DMS53 treated with DMSO at 0.1 percent for 48 hours (cell line): ENCODE measurements around the gene NT5E.
"Not testable (repeated sequence)": the region's sequence is repeated elsewhere in the genome, so short reads cannot be mapped to it uniquely, and the experiment has no call there.

Experiments used
- DNase-seq: peaks from one replicate; lab custom pipeline; 2025; ENCODE audit not compliant: unreplicated experiment; lab: John Stamatoyannopoulos, UW

Gene NT5E

DNA sequence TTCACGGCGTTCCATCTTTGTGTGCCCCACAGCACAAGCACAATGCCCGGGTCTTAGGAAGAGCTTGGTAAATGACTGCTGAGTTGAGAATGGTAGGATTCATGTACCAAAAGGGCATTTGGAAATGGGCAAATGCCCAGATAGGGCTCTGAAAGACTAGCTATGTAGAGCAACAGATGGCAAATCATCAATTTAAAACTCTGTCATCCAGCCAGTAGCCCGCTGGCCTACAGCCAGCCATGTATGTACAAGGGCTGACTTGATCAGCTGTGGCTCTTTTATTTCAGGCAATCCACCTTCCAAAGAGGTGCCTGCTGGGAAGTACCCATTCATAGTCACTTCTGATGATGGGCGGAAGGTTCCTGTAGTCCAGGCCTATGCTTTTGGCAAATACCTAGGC, 35.1 kb downstream of the NT5E start:
- no peak for DNase-seq

GRCh38 chr6:85490516-85491248, 40.8 kb downstream of the NT5E start:
- no peak for DNase-seq

GRCh38 chr6:85493389-85493788, 43.5 kb downstream of the NT5E start:
- DNase-seq, result no peak

- no peak for DNase-seq
Observed at GRCh38 chr6:85494547-85495536, 45.0 kb downstream of the NT5E start.

DNA sequence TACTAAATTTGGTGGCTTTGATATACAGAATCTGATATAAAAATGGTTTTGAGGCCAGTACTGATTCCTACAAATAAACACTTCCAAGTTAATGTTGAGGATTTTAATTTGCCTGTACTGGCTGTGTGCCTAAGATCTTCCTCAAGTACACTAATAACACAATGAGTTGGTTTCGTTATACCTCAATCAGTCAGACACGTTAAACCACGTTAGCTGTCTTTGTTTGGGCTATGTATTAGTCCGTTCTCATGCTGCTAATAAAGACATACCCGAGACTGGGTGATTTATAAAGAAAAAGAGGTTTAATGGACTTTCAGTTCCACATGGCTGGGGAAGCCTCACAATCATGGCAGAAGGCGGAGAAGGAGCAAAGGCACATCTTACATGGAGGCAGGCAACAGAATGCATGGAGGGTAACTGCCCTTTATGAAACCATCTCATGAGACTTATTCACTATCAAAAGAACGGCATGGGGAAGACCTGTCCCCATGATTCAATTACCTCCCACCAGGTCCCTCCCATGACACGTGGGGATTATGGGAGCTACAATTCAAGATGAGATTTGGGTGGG, 46.2 kb downstream of the NT5E start:
- no peak for DNase-seq

DNA sequence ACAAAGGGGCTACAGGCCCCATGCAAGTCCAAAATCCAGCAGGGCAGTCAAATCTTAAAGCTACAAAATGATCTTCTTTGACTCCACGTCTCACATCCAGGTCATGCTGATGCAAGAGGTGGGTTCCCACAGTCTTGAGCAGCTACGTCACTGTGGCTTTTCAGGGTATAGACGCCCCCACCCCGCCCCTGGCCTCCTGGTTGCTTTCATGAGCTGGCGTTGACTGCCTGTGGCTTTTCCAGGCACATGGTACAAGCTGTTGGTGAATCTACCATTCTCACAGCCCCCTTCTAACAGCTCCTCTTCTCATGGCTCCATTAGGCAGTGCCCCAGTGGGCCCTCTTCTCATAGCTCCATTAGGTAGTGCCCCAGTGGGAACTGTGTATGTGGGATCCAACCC, 47.0 kb downstream of the NT5E start:
- no peak for DNase-seq

- peak; percentile 30 for DNase-seq
Observed at GRCh38 chr6:85498596-85499258, 48.8 kb downstream of the NT5E start.

- DNase-seq, result no peak
Observed at GRCh38 chr6:85506441-85507093, 56.7 kb downstream of the NT5E start.

DNA sequence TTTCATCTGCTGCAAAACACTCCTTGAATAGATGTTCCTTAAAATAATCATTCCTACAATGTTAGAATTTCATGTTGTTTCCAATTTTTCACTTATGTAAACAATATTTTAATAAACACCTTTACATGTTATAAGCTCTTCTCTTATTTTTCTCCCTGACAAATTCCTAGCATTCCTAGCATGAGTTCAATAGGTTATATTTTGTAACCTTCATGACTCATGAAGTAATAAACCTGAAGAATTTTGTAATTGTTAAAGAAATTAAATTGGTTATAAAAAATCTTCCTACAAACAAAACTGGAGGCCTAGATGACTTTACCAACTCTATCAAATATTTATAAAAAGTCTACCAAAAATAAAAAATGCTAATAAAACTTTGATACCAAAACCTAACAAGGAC, 66.3 kb downstream of the NT5E start:
- no peak for DNase-seq

GRCh38 chr6:85524281-85524680, 74.4 kb downstream of the NT5E start:
- not testable (repeated sequence) for DNase-seq

GRCh38 chr6:85537055-85537494, 87.2 kb downstream of the NT5E start:
- DNase-seq, result peak; percentile 5

- no peak for DNase-seq
Observed at GRCh38 chr6:85544776-85545175, 94.9 kb downstream of the NT5E start.
